ENCODE data around the gene FLRT2. TPM values are rescaled to one million over a fixed set of nuclear protein-coding genes. Genes with fewer than 3 reads are reported as not detected.

Gene FLRT2
- total RNA-seq, 1 experiment from 2014 or later = 13.2 TPM

DNA sequence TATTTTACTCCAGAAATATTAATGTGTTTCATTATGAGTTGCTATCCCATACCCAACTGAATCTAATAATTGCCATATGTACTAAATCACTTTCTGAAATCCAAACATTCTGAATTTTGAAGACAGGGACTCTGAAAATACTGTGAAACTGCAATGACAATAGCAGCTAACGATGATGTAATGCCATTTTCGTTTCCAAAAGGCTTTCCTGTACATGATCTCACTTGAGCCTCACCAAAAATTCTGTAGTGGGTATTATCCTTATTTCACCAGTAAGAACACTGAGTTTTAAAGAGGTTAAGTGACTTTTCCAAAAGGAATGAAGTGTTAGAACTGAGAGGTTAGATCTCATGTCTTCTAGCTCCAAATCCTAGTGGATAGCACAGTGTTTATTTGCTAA is 133.3 kb downstream of the FLRT2 start (continued):
- TF ChIP-seq, protein P1, sequence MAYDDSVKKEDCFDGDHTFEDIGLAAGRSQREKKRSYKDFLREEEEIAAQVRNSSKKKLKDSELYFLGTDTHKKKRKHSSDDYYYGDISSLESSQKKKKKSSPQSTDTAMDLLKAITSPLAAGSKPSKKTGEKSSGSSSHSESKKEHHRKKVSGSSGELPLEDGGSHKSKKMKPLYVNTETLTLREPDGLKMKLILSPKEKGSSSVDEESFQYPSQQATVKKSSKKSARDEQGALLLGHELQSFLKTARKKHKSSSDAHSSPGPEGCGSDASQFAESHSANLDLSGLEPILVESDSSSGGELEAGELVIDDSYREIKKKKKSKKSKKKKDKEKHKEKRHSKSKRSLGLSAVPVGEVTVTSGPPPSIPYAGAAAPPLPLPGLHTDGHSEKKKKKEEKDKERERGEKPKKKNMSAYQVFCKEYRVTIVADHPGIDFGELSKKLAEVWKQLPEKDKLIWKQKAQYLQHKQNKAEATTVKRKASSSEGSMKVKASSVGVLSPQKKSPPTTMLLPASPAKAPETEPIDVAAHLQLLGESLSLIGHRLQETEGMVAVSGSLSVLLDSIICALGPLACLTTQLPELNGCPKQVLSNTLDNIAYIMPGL (CRISPR knock-in tag; IDR thresholded peaks at IDR 0.05) = no peak
- TF ChIP-seq, protein P2, sequence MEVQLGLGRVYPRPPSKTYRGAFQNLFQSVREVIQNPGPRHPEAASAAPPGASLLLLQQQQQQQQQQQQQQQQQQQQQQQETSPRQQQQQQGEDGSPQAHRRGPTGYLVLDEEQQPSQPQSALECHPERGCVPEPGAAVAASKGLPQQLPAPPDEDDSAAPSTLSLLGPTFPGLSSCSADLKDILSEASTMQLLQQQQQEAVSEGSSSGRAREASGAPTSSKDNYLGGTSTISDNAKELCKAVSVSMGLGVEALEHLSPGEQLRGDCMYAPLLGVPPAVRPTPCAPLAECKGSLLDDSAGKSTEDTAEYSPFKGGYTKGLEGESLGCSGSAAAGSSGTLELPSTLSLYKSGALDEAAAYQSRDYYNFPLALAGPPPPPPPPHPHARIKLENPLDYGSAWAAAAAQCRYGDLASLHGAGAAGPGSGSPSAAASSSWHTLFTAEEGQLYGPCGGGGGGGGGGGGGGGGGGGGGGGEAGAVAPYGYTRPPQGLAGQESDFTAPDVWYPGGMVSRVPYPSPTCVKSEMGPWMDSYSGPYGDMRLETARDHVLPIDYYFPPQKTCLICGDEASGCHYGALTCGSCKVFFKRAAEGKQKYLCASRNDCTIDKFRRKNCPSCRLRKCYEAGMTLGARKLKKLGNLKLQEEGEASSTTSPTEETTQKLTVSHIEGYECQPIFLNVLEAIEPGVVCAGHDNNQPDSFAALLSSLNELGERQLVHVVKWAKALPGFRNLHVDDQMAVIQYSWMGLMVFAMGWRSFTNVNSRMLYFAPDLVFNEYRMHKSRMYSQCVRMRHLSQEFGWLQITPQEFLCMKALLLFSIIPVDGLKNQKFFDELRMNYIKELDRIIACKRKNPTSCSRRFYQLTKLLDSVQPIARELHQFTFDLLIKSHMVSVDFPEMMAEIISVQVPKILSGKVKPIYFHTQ (CRISPR knock-in tag; IDR thresholded peaks at IDR 0.05) = no peak
- no peak for TF ChIP-seq RORB (CRISPR knock-in tag; IDR thresholded peaks at IDR 0.05)

DNA sequence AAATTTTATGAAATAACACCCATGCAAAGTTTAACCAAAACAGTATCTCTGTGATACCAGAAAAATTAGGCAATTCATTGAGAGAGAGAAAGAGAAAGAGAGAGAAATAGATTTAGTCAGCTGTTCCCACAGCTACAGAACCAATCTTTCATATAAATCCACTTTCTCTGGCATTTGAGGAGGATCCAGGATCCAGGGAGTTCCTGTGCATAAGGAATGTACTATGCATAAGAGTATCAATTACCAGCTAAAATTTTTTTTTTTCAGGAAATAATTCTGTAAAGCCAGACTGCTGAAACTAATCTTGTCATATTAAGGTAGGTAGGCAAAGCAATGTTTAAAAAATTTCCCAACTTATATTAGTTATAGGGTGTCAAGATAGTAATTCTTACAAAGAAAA is 133.7 kb downstream of the FLRT2 start:
- Mint-ChIP-seq H3K4me3 (no peak overlapping the region), H3K4me1 (peaks cover 9% of the 10 kb centered on the region), H3K9me3 (no peaks in the 10 kb centered on the region), H3K27ac (no peak overlapping the region), H3K36me3 (no peaks in the 10 kb centered on the region), H3K27me3 (ENCODE audit: low read depth) (no peaks in the 10 kb centered on the region)
- DNase-seq (ENCODE audit: low spot score) (no peak), ATAC-seq (no peak)
- ChIA-PET POLR2A (no interaction called here), CTCF (no interaction called here)
- TF ChIP-seq, protein P3, sequence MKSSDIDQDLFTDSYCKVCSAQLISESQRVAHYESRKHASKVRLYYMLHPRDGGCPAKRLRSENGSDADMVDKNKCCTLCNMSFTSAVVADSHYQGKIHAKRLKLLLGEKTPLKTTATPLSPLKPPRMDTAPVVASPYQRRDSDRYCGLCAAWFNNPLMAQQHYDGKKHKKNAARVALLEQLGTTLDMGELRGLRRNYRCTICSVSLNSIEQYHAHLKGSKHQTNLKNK (CRISPR knock-in tag; IDR thresholded peaks at IDR 0.05) = no peak
- TF ChIP-seq KAT7 (CRISPR knock-in tag; IDR thresholded peaks at IDR 0.05; ENCODE audit: borderline replicate concordance) = no peak
- TF ChIP-seq, protein P4, sequence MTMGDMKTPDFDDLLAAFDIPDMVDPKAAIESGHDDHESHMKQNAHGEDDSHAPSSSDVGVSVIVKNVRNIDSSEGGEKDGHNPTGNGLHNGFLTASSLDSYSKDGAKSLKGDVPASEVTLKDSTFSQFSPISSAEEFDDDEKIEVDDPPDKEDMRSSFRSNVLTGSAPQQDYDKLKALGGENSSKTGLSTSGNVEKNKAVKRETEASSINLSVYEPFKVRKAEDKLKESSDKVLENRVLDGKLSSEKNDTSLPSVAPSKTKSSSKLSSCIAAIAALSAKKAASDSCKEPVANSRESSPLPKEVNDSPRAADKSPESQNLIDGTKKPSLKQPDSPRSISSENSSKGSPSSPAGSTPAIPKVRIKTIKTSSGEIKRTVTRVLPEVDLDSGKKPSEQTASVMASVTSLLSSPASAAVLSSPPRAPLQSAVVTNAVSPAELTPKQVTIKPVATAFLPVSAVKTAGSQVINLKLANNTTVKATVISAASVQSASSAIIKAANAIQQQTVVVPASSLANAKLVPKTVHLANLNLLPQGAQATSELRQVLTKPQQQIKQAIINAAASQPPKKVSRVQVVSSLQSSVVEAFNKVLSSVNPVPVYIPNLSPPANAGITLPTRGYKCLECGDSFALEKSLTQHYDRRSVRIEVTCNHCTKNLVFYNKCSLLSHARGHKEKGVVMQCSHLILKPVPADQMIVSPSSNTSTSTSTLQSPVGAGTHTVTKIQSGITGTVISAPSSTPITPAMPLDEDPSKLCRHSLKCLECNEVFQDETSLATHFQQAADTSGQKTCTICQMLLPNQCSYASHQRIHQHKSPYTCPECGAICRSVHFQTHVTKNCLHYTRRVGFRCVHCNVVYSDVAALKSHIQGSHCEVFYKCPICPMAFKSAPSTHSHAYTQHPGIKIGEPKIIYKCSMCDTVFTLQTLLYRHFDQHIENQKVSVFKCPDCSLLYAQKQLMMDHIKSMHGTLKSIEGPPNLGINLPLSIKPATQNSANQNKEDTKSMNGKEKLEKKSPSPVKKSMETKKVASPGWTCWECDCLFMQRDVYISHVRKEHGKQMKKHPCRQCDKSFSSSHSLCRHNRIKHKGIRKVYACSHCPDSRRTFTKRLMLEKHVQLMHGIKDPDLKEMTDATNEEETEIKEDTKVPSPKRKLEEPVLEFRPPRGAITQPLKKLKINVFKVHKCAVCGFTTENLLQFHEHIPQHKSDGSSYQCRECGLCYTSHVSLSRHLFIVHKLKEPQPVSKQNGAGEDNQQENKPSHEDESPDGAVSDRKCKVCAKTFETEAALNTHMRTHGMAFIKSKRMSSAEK (CRISPR knock-in tag; IDR thresholded peaks at IDR 0.05; ENCODE audit: borderline replicate concordance) = no peak
- TF ChIP-seq, protein P2 (CRISPR knock-in tag; IDR thresholded peaks at IDR 0.05) = no peak
- TF ChIP-seq, protein P5, sequence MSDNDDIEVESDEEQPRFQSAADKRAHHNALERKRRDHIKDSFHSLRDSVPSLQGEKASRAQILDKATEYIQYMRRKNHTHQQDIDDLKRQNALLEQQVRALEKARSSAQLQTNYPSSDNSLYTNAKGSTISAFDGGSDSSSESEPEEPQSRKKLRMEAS (CRISPR knock-in tag; IDR thresholded peaks at IDR 0.05) = no peak
- no peak for TF ChIP-seq FOXK1 (CRISPR knock-in tag; IDR thresholded peaks at IDR 0.05)
- TF ChIP-seq ZBTB21 (CRISPR knock-in tag; IDR thresholded peaks at IDR 0.05; ENCODE audit: borderline replicate concordance) = no peak
- TF ChIP-seq, protein P6, sequence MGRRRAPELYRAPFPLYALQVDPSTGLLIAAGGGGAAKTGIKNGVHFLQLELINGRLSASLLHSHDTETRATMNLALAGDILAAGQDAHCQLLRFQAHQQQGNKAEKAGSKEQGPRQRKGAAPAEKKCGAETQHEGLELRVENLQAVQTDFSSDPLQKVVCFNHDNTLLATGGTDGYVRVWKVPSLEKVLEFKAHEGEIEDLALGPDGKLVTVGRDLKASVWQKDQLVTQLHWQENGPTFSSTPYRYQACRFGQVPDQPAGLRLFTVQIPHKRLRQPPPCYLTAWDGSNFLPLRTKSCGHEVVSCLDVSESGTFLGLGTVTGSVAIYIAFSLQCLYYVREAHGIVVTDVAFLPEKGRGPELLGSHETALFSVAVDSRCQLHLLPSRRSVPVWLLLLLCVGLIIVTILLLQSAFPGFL (CRISPR knock-in tag; IDR thresholded peaks at IDR 0.05; ENCODE audit: borderline replicate concordance) = no peak
- TF ChIP-seq TCF7 (CRISPR knock-in tag; IDR thresholded peaks at IDR 0.05; ENCODE audit: low read depth) = no peak
- TF ChIP-seq OVOL2 (CRISPR knock-in tag; IDR thresholded peaks at IDR 0.05; ENCODE audit: borderline replicate concordance) = no peak
- no peak for TF ChIP-seq CREB1 (CRISPR knock-in tag; IDR thresholded peaks at IDR 0.05)
- no peak for TF ChIP-seq SMAD4 (CRISPR knock-in tag; IDR thresholded peaks at IDR 0.05)
- TF ChIP-seq, protein P7, sequence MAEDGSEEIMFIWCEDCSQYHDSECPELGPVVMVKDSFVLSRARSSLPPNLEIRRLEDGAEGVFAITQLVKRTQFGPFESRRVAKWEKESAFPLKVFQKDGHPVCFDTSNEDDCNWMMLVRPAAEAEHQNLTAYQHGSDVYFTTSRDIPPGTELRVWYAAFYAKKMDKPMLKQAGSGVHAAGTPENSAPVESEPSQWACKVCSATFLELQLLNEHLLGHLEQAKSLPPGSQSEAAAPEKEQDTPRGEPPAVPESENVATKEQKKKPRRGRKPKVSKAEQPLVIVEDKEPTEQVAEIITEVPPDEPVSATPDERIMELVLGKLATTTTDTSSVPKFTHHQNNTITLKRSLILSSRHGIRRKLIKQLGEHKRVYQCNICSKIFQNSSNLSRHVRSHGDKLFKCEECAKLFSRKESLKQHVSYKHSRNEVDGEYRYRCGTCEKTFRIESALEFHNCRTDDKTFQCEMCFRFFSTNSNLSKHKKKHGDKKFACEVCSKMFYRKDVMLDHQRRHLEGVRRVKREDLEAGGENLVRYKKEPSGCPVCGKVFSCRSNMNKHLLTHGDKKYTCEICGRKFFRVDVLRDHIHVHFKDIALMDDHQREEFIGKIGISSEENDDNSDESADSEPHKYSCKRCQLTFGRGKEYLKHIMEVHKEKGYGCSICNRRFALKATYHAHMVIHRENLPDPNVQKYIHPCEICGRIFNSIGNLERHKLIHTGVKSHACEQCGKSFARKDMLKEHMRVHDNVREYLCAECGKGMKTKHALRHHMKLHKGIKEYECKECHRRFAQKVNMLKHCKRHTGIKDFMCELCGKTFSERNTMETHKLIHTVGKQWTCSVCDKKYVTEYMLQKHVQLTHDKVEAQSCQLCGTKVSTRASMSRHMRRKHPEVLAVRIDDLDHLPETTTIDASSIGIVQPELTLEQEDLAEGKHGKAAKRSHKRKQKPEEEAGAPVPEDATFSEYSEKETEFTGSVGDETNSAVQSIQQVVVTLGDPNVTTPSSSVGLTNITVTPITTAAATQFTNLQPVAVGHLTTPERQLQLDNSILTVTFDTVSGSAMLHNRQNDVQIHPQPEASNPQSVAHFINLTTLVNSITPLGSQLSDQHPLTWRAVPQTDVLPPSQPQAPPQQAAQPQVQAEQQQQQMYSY (CRISPR knock-in tag; IDR thresholded peaks at IDR 0.05) = no peak
- TF ChIP-seq, protein P8, sequence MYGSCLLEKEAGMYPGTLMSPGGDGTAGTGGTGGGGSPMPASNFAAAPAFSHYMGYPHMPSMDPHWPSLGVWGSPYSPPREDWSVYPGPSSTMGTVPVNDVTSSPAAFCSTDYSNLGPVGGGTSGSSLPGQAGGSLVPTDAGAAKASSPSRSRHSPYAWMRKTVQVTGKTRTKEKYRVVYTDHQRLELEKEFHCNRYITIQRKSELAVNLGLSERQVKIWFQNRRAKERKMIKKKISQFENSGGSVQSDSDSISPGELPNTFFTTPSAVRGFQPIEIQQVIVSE (CRISPR knock-in tag; IDR thresholded peaks at IDR 0.05; ENCODE audit: borderline replicate concordance) = no peak
- TF ChIP-seq ATF1 (CRISPR knock-in tag; IDR thresholded peaks at IDR 0.05) = no peak
